Measurements from ENCODE around the gene ADCK1.

DNA sequence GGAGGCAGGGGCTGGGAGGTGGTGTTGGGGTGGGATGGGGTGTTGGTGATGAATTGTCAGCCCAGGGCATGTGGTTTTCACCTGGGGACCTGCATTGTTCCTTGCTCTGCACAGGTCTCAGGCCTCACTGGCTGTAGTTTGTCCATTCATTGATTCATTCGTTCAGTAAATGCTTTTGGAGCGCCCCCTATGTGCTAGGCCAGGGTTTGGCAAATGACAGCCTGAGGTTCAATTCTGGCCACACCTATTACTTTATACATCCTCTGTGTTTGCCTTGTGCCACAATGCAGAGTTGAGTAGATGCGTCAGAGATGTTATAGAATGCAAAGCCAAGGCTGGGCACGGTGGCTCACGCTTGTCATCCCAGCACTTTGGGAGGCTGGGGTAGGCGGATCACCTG is 4.7 kb downstream of the ADCK1 start:
- TF ChIP-seq ATF3 (CRISPR knock-in tag; IDR thresholded peaks at IDR 0.05) = no peak
- TF ChIP-seq POLR2AphosphoS5 (IDR thresholded peaks at IDR 0.05; ENCODE audit: low read depth, low read length) = no peak
- TF ChIP-seq NFYC (CRISPR knock-in tag; IDR thresholded peaks at IDR 0.05) = no peak
- no peak for TF ChIP-seq TCF7L2 (IDR thresholded peaks at IDR 0.05; ENCODE audit: low read depth, low read length)
- TF ChIP-seq ZNF12 (CRISPR knock-in tag; IDR thresholded peaks at IDR 0.05) = no peak

Data from HepG2 (cell line).